Measurements from ENCODE around the gene PLAAT1.

DNA sequence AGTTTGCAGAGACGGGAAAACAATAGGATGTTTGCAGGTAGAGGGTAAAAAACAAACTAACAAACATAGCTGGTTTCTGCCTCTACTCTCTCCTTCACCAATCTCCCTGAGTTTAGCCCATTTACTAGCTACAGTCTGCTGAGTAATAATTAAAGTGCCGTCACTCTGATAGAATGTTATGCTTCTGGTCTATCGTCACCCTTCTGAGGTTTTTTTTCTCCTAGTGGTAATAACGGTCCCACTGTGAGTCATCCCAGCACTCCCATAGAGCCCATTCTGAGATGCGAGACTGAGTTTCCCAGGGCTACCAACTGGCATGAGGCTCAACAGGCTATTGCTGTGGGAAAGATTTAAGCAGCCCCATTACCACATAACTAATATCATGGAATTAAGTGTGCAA lies 56.4 kb downstream of the PLAAT1 start:
- no peak for TF ChIP-seq GATA3 (IDR thresholded peaks at IDR 0.05; ENCODE audit: low read depth, low read length)
- TF ChIP-seq GATA2 (IDR thresholded peaks at IDR 0.05; ENCODE audit: low read depth, low read length) = no peak

Measured in SH-SY5Y (cell line).